GM12878 (cell line): ENCODE results near the gene DOLPP1. TPM values are rescaled to one million over a fixed set of nuclear protein-coding genes. Genes with fewer than 3 reads are reported as not detected.

Experiments used
- BRCA1 ChIP-seq: IDR thresholded peaks from 2 replicates; pipeline ENCODE4 v1.6.1; 2011; ENCODE audit warnings: low read depth, low read length, improper control_type of control experiment
- IKZF2 ChIP-seq, 2 experiments: fragments of 450-650 bp; IDR thresholded peaks; 2 replicates each; pipeline ENCODE4 v1.6.1; 2017; ENCODE audit warnings: mild to moderate bottlenecking in 2 of 2, moderate library complexity in 2 of 2
- MTA3 ChIP-seq: IDR thresholded peaks from 2 replicates; pipeline ENCODE4 v1.6.1; 2012; ENCODE audit warnings: low read length, inconsistent platforms, borderline replicate concordance
- MYC ChIP-seq: IDR thresholded peaks from 2 replicates; pipeline ENCODE4 v1.6.1; 2011; ENCODE audit warnings: mild to moderate bottlenecking, low read length, moderate library complexity, inconsistent platforms; ENCODE audit not compliant: insufficient read depth, insufficient replicate concordance, insufficient read length, severe bottlenecking
- POLR2AphosphoS5 ChIP-seq: IDR thresholded peaks from 2 replicates; pipeline ENCODE4 v1.6.1; 2011; ENCODE audit warnings: mild to moderate bottlenecking, low read length, inconsistent platforms
- SIN3A ChIP-seq: IDR thresholded peaks from 2 replicates; pipeline ENCODE4 v1.6.1; 2012; ENCODE audit warnings: low read depth, low read length, improper control_type of control experiment
- SMARCA5 ChIP-seq: fragments of 450-650 bp; IDR thresholded peaks from 2 replicates; pipeline ENCODE4 v1.6.1; 2017; ENCODE audit warnings: mild to moderate bottlenecking
- TARDBP ChIP-seq: IDR thresholded peaks from 2 replicates; pipeline ENCODE4 v1.6.1; 2016; ENCODE audit warnings: borderline replicate concordance
- ZBED1 ChIP-seq: IDR thresholded peaks from 2 replicates; pipeline ENCODE4 v1.6.1; 2016; ENCODE audit warnings: borderline replicate concordance
- ZNF622 ChIP-seq: fragments of 450-650 bp; IDR thresholded peaks from 2 replicates; pipeline ENCODE4 v1.6.1; 2017; ENCODE audit warnings: mild to moderate bottlenecking, inconsistent platforms
- polyA plus RNA-seq, 11 experiments: library from polyadenylated mRNA; depleted of rRNA in 4 of 11; unstranded in 6 of 11; stranded (reverse) in 5 of 11; fragments of >200 nt; fragmentation: Nextera tagmentation in 4 of 11; fragmentation: Illumina TruSeq in 1 of 11; extraction: Ambion mirVana in 4 of 11; extraction: Trizol in 1 of 11; gene quantifications; 1 replicate in 1 of 11; 2 replicates in 10 of 11; pipeline versions ENCODE4 v1.2.1 to v1.2.3, GENCODE V29; 2011 to 2016; ENCODE audit warnings: inconsistent platforms in 2 of 11, missing spikeins in 2 of 11, low read depth in 1 of 11
- total RNA-seq, 4 experiments: library from RNA; depleted of rRNA in 3 of 4; stranded (reverse); fragments of >200 nt in 3 of 4; fragmentation: Illumina TruSeq in 1 of 4; extraction: Trizol in 1 of 4; gene quantifications; 2 replicates each; pipeline versions ENCODE4 v1.2.1 to v1.2.3, GENCODE V29; 2013 to 2021
- TF ChIP-seq, protein P1 (sequence below): fragments of 450-650 bp; IDR thresholded peaks from 2 replicates; pipeline ENCODE4 v1.6.1; 2017; ENCODE audit warnings: mild to moderate bottlenecking, moderate library complexity
- TF ChIP-seq, protein P2 (sequence below): fragments of 450-650 bp; IDR thresholded peaks from 2 replicates; pipeline ENCODE4 v1.6.1; 2017; ENCODE audit warnings: mild to moderate bottlenecking
- TF ChIP-seq, protein P3 (sequence below): fragments of 450-650 bp; IDR thresholded peaks from 2 replicates; pipeline ENCODE4 v1.6.1; 2017; ENCODE audit warnings: mild to moderate bottlenecking, moderate library complexity
- TF ChIP-seq, protein P4 (sequence below): fragments of 450-650 bp; IDR thresholded peaks from 2 replicates; pipeline ENCODE4 v1.6.1; 2017; ENCODE audit warnings: low read depth, mild to moderate bottlenecking, moderate library complexity
- TF ChIP-seq, protein P5 (sequence below): fragments of 450-650 bp; conservative IDR thresholded peaks from 2 replicates; pipeline ENCODE4 v1.6.1; 2017; ENCODE audit warnings: mild to moderate bottlenecking, moderate library complexity

DOLPP1 gene
- total and polyA plus RNA-seq, 10 of the 15 experiments (the other 5 are each of a cell fraction or from before 2014, with no cell fraction given) = 0.76 to 19.9 (median 13.4) TPM

DNA sequence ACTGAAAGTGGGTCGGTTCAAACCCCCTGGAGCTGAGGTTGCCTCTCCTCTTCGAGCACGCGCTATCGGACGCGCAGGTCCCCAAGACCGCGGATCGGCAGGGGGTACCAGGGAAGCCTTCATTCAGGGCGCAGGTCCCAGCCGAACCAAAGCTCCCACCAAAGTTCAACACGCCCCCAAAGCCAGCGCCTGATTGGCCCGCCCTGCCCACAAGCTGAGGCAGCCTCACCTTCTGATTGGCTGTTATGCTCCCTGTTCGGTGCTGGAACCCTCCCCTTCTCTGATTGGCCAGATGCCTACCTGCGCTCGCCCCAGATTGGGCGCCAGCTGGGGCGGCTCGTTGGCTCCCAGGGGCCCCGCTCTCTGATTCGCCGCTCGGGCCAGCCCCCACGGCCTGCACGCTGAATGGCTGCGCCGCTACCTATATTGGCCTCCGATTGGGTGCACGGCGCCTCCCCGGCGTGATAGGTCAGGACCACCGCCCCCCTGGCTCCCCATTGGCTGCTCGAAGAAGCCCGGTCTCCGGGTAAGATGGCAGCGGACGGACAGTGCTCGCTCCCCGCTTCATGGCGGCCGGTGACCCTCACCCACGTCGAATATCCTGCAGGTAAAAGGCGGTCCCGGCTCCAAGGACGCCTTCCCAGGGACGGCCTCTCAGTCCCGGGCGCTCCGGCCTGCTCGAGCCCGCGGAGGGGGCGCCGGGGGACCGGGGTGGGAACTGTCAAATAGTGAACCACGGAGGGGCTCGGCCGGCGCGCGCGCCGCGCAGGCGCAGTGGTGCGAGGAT is at the start of gene DOLPP1 (continued):
- TF ChIP-seq, protein P1, sequence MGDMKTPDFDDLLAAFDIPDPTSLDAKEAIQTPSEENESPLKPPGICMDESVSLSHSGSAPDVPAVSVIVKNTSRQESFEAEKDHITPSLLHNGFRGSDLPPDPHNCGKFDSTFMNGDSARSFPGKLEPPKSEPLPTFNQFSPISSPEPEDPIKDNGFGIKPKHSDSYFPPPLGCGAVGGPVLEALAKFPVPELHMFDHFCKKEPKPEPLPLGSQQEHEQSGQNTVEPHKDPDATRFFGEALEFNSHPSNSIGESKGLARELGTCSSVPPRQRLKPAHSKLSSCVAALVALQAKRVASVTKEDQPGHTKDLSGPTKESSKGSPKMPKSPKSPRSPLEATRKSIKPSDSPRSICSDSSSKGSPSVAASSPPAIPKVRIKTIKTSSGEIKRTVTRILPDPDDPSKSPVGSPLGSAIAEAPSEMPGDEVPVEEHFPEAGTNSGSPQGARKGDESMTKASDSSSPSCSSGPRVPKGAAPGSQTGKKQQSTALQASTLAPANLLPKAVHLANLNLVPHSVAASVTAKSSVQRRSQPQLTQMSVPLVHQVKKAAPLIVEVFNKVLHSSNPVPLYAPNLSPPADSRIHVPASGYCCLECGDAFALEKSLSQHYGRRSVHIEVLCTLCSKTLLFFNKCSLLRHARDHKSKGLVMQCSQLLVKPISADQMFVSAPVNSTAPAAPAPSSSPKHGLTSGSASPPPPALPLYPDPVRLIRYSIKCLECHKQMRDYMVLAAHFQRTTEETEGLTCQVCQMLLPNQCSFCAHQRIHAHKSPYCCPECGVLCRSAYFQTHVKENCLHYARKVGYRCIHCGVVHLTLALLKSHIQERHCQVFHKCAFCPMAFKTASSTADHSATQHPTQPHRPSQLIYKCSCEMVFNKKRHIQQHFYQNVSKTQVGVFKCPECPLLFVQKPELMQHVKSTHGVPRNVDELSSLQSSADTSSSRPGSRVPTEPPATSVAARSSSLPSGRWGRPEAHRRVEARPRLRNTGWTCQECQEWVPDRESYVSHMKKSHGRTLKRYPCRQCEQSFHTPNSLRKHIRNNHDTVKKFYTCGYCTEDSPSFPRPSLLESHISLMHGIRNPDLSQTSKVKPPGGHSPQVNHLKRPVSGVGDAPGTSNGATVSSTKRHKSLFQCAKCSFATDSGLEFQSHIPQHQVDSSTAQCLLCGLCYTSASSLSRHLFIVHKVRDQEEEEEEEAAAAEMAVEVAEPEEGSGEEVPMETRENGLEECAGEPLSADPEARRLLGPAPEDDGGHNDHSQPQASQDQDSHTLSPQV = no peak
- TF ChIP-seq, protein P2, sequence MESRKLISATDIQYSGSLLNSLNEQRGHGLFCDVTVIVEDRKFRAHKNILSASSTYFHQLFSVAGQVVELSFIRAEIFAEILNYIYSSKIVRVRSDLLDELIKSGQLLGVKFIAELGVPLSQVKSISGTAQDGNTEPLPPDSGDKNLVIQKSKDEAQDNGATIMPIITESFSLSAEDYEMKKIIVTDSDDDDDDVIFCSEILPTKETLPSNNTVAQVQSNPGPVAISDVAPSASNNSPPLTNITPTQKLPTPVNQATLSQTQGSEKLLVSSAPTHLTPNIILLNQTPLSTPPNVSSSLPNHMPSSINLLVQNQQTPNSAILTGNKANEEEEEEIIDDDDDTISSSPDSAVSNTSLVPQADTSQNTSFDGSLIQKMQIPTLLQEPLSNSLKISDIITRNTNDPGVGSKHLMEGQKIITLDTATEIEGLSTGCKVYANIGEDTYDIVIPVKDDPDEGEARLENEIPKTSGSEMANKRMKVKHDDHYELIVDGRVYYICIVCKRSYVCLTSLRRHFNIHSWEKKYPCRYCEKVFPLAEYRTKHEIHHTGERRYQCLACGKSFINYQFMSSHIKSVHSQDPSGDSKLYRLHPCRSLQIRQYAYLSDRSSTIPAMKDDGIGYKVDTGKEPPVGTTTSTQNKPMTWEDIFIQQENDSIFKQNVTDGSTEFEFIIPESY = peak; percentile 30; the same call in 1 of the 2 replicates
- no peak for TF ChIP-seq MTA3
- TF ChIP-seq ZNF622 = no peak
- 0 out of 2 replicates have a peak, but pooled peaks have one; percentile 28 for TF ChIP-seq BRCA1
- TF ChIP-seq, protein P3, sequence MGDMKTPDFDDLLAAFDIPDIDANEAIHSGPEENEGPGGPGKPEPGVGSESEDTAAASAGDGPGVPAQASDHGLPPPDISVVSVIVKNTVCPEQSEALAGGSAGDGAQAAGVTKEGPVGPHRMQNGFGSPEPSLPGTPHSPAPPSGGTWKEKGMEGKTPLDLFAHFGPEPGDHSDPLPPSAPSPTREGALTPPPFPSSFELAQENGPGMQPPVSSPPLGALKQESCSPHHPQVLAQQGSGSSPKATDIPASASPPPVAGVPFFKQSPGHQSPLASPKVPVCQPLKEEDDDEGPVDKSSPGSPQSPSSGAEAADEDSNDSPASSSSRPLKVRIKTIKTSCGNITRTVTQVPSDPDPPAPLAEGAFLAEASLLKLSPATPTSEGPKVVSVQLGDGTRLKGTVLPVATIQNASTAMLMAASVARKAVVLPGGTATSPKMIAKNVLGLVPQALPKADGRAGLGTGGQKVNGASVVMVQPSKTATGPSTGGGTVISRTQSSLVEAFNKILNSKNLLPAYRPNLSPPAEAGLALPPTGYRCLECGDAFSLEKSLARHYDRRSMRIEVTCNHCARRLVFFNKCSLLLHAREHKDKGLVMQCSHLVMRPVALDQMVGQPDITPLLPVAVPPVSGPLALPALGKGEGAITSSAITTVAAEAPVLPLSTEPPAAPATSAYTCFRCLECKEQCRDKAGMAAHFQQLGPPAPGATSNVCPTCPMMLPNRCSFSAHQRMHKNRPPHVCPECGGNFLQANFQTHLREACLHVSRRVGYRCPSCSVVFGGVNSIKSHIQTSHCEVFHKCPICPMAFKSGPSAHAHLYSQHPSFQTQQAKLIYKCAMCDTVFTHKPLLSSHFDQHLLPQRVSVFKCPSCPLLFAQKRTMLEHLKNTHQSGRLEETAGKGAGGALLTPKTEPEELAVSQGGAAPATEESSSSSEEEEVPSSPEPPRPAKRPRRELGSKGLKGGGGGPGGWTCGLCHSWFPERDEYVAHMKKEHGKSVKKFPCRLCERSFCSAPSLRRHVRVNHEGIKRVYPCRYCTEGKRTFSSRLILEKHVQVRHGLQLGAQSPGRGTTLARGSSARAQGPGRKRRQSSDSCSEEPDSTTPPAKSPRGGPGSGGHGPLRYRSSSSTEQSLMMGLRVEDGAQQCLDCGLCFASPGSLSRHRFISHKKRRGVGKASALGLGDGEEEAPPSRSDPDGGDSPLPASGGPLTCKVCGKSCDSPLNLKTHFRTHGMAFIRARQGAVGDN = 0 out of 2 replicates have a peak, but pooled peaks have one; percentile 10
- TF ChIP-seq, protein P4, sequence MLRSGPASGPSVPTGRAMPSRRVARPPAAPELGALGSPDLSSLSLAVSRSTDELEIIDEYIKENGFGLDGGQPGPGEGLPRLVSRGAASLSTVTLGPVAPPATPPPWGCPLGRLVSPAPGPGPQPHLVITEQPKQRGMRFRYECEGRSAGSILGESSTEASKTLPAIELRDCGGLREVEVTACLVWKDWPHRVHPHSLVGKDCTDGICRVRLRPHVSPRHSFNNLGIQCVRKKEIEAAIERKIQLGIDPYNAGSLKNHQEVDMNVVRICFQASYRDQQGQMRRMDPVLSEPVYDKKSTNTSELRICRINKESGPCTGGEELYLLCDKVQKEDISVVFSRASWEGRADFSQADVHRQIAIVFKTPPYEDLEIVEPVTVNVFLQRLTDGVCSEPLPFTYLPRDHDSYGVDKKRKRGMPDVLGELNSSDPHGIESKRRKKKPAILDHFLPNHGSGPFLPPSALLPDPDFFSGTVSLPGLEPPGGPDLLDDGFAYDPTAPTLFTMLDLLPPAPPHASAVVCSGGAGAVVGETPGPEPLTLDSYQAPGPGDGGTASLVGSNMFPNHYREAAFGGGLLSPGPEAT = peak; percentile 95
- TF ChIP-seq IKZF2 (IDR thresholded peaks at IDR 0.05) = no peak
- TF ChIP-seq TARDBP = peak; percentile 65
- peak; percentile 83 for TF ChIP-seq POLR2AphosphoS5
- no peak for TF ChIP-seq SMARCA5
- TF ChIP-seq ZBED1 = no peak
- TF ChIP-seq, protein P5, sequence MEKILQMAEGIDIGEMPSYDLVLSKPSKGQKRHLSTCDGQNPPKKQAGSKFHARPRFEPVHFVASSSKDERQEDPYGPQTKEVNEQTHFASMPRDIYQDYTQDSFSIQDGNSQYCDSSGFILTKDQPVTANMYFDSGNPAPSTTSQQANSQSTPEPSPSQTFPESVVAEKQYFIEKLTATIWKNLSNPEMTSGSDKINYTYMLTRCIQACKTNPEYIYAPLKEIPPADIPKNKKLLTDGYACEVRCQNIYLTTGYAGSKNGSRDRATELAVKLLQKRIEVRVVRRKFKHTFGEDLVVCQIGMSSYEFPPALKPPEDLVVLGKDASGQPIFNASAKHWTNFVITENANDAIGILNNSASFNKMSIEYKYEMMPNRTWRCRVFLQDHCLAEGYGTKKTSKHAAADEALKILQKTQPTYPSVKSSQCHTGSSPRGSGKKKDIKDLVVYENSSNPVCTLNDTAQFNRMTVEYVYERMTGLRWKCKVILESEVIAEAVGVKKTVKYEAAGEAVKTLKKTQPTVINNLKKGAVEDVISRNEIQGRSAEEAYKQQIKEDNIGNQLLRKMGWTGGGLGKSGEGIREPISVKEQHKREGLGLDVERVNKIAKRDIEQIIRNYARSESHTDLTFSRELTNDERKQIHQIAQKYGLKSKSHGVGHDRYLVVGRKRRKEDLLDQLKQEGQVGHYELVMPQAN = peak; percentile 99
- peak; percentile 98 for TF ChIP-seq SIN3A
- TF ChIP-seq MYC = no peak
